SU-DHL-6 (cell line): ENCODE data around the gene SNX27.

Source experiments
- EZH2phosphoT487 ChIP-seq: fragments of 200-600 bp; sonication (generic), shearing (Covaris generic); conservative IDR thresholded peaks from 2 replicates; pipeline ENCODE4 v1.6.1; 2018; ENCODE audit warnings: mild to moderate bottlenecking, antibody characterized with exemption, low read length, moderate library complexity, mixed read lengths
- TF ChIP-seq, protein P1 (sequence below): fragments of 200-600 bp; sonication (generic); IDR thresholded peaks from one replicate; pipeline ENCODE4 v1.5.1; 2017; ENCODE audit warnings: antibody characterized with exemption, mild to moderate bottlenecking, low read length, moderate library complexity; ENCODE audit not compliant: insufficient read depth, poor library complexity, severe bottlenecking

DNA sequence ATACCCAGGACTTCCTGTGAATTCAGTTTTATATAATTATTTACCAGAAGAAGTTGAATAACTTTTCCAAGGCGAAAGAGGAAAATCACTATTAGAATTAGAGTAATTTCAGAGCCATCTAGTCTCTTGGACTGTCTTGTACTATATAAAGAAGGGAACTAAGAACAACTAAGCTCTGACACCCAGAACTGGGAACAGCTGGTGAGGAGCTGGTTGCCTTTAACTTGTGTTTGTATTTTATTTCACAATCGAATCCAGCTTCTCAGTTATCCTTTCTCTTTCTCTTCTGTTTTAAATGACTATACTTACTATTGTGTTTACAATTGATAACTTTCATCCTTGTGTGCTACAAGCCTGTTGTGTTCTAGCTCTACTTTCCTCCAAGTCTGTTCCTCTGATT, 8.4 kb downstream of the SNX27 start:
- TF ChIP-seq, protein P1, sequence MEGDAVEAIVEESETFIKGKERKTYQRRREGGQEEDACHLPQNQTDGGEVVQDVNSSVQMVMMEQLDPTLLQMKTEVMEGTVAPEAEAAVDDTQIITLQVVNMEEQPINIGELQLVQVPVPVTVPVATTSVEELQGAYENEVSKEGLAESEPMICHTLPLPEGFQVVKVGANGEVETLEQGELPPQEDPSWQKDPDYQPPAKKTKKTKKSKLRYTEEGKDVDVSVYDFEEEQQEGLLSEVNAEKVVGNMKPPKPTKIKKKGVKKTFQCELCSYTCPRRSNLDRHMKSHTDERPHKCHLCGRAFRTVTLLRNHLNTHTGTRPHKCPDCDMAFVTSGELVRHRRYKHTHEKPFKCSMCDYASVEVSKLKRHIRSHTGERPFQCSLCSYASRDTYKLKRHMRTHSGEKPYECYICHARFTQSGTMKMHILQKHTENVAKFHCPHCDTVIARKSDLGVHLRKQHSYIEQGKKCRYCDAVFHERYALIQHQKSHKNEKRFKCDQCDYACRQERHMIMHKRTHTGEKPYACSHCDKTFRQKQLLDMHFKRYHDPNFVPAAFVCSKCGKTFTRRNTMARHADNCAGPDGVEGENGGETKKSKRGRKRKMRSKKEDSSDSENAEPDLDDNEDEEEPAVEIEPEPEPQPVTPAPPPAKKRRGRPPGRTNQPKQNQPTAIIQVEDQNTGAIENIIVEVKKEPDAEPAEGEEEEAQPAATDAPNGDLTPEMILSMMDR, result no peak
- no peak for TF ChIP-seq EZH2phosphoT487
